GM20000 (cell line): Measurements from ENCODE around the gene ADH4.
"Not testable (repeated sequence)": the region's sequence is repeated elsewhere in the genome, so short reads cannot be mapped to it uniquely, and the experiment has no call there.

ENCODE experiments used
- DNase-seq: peaks from one replicate; pipeline ENCODE4 v3.0.0; 2012; ENCODE audit warnings: low spot score
- TF ChIP-seq, protein P1 (sequence below): IDR thresholded peaks from 2 replicates; pipeline ENCODE4 v1.5.1; 2012; ENCODE audit warnings: mild to moderate bottlenecking, control low read depth; ENCODE audit errors: extremely low read depth, missing control alignments

Gene ADH4

GRCh38 chr4:99090481-99091215 lies 53.4 kb downstream of the ADH4 start:
- TF ChIP-seq, protein P1, sequence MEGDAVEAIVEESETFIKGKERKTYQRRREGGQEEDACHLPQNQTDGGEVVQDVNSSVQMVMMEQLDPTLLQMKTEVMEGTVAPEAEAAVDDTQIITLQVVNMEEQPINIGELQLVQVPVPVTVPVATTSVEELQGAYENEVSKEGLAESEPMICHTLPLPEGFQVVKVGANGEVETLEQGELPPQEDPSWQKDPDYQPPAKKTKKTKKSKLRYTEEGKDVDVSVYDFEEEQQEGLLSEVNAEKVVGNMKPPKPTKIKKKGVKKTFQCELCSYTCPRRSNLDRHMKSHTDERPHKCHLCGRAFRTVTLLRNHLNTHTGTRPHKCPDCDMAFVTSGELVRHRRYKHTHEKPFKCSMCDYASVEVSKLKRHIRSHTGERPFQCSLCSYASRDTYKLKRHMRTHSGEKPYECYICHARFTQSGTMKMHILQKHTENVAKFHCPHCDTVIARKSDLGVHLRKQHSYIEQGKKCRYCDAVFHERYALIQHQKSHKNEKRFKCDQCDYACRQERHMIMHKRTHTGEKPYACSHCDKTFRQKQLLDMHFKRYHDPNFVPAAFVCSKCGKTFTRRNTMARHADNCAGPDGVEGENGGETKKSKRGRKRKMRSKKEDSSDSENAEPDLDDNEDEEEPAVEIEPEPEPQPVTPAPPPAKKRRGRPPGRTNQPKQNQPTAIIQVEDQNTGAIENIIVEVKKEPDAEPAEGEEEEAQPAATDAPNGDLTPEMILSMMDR, result no peak
- DNase-seq, result no peak

DNA sequence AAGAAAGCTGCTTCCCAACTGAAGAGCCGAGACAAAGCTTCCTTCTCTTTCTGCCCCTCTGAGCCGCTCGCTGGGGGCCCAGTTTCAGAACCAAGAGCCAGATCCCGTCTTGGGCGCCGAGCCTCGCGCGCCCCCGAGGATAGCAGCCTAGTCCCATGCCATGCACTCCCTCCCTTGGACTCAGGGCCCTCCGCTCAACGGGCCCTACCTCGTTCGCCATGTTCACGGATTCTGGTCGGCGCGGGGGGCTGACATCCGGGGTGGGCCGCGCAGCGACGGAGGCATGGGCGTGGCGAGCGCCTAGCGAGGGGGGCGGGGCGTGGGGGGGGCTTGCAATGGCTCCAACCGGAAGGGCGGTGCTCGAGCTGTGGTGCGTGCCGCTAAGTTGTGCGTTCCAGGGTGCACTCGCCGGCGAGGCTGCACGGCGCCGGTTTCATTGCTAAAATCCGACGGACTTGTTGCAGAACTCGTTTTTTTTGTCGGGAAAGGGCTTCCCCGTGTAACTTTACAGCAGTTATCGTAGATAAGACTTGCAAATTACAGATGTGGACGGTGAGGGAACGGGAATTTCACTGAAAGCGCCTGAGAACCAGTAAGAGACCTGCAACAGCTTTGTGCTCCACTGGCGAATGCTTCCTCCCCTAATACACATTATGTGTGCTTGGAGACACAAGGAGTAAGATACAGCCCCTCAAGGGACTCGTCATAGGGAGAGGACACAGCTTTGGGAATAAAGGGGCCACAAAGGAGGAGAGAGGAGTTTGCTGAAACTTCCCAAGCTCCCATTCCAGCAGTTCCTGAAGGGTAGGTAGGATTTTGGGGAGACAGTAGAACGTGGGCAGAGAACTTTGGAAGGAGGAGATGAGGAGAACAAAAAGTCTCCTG lies 55.4 kb downstream of the ADH4 start, which contains the start of gene ADH5:
TSS of gene ADH5 (minus strand) at position 308 of the 885 bp plus-strand sequence. CDS start at position 220, 88 bp downstream.
- peak; percentile 92 for DNase-seq

DNA sequence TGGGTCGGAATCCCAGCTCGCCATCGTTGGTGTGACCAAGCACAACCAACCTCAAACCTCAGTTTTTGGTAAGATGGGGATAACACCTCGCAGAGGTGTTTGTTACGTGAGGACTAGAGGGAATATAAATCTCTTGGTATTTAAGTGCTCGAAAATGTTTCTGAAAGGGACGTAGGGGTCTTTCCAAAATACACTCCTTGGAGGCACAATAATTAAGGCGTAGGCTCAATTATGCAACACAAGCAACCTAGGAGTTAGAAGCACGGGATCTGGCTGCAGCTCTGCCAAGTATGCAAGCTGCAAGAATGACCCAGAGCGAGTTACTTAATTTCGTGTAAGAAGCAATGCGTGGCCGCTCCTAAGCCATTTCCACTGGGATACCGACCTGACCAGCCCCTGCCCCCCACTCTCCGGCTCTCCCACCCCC lies 56.1 kb downstream of the ADH4 start:
- peak; percentile 42 for DNase-seq
- TF ChIP-seq, protein P1, result no peak

More for the DNA sequence above, 55.4 kb downstream of the ADH4 start, which contains the start of gene ADH5:
- TF ChIP-seq, protein P1, result no peak

DNA sequence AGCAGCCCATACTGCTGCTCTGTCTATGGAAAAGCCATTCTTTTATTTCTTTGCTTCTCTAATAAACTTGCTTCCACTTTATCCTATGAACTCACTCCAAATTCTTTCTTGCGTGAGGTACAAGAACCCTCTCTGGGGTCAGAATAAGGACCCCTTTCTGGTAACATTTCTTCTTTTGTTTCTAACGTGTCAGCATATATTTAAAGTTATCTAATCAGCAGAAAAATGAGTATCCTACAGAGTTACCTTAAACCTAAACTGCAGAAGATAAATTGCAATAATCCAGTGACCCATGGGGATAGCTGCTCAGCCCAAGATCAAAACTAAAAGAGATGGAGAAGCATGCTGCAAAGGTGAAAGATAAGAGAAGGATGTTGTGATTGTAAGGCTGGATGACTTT lies 59.5 kb downstream of the ADH4 start:
- DNase-seq, result no peak
- TF ChIP-seq, protein P1, result no peak

DNA sequence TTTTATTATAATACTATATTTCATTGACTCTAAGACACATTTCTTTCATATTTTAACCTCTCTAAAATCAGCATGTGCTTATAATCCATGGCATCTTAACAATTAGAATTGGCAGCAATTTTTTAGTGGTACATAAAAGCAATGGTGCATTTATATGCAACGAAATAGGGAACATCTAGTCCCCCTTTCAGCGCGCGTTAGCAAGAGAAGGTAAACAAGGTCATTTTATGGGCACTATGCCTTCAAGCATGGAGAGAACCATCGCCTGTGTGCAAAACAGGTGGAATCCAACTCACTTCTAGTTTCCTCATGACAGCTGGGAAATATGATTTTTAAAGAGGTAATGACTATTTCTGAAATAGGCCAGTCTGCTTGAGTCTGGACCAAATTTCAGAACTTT lies 61.9 kb downstream of the ADH4 start:
- DNase-seq, result no peak
- TF ChIP-seq, protein P1, result no peak

GRCh38 chr4:99080869-99081268 lies 63.2 kb downstream of the ADH4 start:
- DNase-seq, result not testable (repeated sequence)

DNA sequence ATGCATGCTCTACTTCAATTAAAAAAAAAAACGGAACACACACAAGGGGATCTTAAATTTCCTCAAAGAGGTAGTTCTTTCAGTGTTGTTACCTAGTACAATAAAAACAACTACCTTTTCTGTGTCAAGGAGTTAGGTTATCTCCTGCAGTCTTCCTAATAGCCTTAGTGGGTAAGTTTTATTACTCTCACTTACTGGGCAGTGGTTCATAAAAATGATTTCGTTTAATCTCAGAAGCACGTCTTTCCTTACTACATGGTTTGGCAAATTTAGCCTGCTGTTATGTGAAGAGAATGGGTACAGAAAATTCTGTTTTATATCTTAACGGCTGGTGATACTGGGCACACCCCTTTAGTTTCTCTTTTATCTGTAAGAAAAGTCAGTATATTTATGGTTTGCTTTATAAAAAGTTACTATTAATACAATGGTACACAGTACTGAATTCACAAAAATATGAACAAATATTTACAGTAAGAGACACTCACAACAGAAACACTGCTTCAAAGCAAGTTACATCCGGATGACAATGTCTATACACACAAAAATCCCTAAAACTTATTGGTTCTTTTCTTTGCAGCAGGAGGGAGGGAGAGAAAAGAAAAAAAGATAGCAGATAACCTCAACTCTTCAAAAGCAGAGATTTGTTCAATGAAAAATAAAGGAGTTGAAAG lies 64.3 kb downstream of the ADH4 start:
- DNase-seq, result no peak
- TF ChIP-seq, protein P1, result no peak
